GM18499 (cell line): ENCODE results near the gene MLXIP.

Experiments used
- ATAC-seq: cut with Tn5 transposase; IDR thresholded peaks from one replicate; pipeline ENCODE4 v1.9.1; 2021; ENCODE audit warnings: moderate number of reproducible peaks; ENCODE audit not compliant: insufficient read depth, unreplicated experiment

The MLXIP gene

DNA sequence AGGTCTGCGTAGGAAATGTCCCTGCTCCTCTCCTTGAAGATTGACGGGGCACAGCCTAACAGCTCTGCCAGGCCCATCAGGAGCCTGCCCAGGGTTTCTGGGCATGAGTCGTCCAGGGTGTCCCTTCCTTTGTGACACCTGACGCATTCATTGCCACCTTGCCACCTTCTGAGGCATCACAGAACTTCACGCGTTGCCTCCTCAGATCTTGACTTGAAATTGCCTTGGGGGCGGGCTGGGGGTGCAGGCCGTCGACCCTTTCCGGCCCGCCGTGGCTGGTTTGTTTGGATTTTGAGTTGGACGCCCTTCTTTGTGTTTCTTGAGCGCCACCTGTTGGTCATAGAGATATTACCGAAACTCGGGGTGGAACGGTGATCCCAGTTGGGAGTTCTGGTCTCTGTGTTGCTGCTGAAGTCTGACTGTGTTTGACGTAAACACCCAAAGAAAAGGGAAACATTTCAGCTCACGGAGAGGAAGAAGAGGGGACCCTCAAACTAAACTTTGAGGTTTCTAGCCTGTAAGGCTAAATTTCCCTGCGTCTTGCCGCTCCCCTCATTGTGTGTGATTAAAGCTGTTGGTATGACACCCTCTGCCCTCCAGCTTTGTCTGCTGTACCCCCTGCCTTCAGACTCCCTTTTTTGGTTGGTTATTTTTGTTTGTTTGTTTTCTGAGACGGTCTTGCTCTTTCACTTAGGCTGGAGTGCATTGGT lies 44.6 kb downstream of the MLXIP start:
- ATAC-seq: no peak

DNA sequence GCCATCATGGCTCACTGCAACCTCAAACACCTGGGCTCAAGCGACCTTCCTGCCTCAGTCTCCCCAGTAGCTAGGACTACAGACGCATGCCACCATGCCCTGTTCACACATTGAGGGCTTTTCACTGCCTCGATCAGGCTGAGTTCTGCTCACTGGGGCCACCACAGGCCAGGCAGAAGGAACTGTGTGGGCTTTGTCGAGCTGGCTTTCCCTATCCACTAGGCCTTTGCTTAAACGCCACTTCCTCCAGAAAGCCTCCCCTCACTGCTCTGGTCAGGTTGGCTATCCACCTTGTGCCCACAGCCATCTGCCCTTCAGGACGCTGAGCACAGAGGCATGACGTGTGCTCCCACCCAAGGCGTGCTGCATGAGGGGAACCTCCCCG lies 45.2 kb downstream of the MLXIP start:
- ATAC-seq: no peak

DNA sequence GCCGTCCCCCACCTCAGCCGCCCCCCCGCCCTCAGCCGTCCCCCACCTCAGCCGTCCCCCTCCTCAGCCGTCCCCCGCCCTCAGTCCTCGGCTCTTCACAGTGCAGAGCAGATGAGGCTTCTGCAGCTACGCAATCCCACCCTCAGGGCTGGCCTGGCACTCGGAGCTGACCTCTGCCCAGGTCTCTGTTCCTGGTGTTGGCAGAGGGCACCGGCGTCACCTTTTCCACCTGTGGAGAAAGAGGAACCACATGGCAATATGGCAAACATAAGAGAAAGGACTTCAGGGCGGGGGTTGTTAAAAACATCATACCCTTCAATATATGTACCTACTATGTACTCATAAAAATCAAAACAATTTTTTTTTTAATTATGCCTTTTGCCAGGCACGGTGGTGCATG lies 45.8 kb downstream of the MLXIP start:
- no peak for ATAC-seq

DNA sequence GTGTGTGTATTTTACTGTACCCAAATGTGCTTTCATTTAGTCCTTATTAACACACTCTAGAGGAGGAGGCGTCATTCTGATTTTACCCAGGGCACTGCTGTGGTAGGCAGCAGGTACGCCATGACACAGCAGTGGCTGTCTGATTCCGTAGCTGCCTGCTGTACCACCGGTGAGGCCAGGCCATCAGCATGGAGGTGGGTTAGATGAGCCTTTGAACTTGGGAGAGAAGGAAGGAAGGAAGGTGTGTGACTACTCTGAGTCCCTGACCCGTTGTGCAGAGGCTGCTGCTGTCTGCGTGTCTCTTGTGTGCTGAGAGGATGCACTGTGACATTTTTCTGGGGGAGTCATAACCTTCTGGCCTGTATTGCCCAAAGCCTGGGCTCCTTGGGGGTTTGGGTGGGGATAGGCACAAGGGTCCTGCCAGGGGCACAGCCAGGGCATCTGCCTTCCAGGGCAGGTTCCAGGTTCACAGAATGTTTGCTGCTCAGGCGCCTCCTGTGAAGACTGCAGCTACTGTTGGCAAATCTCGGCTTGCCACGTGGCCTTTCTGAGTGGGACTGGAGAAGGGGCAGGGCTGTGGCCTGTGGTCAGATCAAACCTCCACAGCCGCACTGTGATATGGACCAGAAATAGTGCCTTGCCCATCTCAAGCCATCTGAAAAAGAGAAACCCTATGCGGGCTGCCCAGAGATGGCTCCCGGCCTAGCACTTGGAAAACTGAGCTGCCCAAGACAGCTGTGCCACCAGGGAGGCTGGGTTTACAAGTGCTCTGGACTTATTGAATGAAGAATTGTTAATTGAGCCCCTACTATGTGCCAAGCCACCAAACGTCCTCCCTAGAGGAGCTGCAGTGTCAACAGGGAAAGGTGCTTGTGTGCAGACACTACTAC lies 47.1 kb downstream of the MLXIP start:
- no peak for ATAC-seq

DNA sequence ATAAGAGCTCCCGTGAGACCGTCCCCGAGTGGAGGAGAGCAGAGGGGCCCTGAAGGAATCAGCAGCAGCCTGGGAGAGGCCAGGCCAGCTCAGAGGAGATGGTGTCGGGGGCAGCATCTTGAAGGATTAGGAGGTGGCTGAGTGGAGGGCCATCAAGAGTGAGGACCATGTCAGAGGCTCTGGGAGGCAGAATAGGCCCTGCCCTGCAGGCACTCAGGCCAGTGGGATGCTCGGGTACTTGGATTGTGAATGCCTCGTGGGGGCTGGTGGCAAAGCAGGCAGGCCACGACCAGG lies 47.7 kb downstream of the MLXIP start:
- no peak for ATAC-seq

DNA sequence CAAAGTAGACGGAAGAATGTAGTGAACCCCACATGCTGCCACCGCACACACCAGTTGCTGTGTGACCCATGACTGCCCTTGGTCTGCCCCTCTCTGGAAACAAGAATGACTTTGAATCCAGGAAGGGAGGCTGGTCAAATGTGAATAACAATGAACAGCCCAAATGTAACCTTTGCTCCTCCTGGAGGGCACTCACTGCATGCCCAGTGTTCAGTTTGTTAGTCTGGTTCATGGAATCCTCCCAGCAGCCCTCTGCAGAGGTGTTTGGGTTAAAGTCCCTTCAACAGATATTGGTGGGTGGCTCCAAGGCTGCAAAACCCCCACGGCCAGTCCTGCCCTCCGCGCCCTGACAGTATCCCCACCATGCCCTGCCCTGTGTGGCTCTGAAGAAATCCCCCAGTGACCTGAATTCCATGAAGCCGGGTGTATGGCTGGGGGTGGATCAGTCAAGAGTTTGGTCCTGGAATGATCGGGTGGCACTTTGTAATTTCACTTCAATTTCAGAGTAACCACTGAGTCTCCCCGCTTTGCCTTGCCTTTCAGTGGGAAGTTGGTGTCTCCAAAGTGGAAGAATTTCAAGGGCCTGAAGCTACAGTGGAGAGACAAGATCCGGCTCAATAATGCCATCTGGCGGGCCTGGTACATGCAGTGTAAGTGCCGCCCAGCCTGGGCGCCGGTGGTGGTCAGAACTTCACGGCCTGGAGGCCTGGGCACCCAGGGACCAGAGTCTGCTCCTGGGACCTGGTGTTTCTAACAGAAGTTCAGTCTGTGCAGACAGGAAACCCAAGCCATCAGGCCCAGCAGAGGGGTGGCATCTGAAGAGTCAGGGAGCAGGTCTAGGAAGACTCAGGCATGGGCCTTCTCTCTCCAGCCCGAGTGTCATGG lies 48.4 kb downstream of the MLXIP start:
- no peak for ATAC-seq

DNA sequence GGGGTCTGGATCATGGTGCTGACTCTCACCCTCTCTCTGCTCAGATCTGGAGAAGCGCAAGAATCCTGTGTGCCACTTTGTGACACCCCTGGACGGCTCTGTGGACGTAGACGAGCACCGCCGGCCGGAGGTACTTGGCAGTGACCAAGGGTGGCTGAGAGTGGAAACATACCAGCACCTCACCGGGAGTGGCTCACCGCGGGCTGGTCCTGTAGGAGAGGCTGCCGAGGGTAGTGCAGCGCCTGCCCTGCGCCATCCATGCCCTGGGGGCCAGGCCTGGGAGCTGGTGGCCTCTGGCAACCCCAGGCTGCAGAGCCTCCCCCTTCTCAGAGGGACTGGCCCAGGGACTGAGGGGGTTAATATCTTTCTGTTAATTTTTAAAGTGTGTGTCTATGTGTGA lies 49.3 kb downstream of the MLXIP start:
- no peak for ATAC-seq

DNA sequence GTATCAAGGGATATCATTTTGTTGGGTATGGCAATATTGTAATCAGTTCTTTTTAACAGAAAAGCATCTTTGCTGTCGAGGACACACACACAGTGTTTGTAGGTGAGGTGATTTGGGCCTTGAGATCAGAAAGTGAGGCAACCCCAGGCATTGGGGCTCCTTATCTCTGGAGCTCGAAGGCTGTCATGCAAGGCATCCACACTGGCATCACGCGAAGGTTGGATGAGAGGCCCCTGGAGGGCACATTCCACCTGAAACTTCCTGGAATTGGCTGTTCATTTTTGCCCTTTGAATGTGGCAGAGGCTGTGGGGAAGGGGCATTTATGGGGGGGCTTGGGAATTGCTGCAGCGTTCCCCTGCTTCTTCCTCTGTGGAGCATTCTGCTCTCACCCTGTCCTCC lies 49.9 kb downstream of the MLXIP start:
- ATAC-seq: no peak

DNA sequence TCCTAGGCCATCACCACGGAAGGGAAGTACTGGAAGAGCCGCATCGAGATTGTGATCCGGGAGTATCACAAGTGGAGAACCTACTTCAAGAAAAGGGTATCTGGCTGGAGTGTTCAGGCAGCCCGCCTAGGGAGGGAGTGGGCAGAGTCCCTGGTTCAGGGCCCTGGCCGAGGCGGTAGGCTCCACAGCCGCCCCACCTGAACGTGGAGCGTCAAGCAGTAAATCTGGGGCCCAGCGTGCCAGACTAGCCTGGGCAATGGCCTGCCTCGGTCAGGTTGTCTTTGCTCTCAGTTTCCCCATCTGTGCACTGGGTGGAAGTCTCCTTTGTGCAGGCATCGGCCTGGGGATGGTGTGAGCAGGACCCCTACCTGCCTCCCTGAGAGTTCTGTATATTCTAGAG lies 50.6 kb downstream of the MLXIP start:
- ATAC-seq: no peak

DNA sequence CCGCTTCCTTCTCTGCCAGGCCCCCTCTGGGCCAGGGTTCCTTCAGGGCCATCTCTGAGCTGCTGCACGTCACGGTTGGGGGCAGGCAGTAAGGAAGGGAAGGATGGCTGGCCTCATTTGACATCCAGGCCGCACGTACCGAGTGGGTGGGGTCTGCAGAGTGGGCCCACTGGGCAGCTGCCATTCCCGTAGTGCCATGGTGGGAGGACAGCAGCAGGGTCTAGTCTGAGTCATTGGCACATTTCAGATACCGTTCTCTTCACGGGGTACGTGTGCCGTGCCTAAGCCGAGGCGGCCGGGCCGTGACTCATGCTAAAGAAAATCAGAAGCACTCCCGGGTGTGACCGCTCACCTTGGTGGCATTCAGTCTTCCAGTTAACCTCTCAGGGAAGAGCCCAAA lies 51.6 kb downstream of the MLXIP start:
- no peak for ATAC-seq

DNA sequence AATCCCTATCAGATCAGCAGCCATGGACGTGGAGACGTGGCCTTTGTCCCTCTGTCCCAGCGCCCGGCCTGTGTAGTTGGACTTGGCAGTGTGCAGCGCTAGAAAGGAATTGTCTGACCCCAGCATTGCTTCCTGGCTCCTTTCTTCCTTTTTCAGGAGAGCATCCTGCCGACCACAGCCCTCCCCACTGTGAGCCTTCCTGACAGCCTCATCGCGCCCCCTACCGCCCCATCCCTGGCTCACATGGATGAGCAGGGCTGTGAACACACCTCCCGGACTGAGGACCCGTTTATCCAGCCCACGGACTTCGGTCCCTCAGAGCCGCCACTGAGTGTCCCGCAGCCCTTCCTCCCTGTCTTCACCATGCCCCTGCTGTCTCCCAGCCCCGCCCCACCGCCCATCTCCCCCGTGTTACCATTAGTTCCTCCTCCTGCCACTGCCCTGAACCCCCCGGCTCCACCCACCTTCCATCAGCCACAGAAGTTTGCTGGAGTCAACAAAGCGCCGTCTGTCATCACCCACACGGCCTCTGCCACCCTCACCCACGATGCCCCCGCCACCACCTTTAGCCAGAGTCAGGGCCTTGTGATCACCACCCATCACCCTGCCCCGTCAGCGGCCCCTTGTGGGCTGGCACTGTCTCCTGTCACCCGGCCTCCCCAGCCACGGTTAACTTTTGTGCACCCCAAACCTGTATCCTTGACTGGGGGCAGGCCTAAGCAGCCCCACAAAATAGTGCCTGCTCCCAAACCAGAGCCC lies 54.8 kb downstream of the MLXIP start:
- ATAC-seq: no peak

DNA sequence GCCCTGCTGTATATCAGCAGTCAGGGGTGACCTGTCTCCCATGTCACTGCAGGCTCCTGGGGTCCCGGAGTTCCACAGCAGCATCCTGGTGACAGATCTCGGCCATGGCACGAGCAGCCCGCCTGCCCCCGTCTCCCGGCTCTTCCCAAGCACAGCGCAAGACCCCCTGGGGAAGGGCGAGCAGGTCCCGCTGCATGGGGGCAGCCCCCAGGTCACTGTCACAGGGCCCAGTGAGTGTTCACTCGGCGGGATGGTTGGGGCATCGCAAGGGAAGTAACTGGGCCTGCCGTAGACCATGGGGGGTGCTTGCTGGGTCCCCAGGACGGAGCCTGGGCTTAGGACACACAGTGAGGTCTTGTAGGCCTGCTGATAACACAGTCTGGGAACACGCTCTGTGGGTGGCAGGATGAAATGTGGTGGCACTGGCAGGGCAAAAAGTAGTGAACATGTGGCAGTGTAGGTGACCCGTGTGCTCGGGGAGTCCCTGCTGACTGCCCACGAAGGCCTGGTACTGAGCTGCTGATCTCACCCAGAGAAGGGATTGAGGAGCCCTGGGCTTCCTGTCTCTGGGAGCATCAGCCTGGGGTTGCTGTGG lies 57.0 kb downstream of the MLXIP start:
- ATAC-seq: no peak

DNA sequence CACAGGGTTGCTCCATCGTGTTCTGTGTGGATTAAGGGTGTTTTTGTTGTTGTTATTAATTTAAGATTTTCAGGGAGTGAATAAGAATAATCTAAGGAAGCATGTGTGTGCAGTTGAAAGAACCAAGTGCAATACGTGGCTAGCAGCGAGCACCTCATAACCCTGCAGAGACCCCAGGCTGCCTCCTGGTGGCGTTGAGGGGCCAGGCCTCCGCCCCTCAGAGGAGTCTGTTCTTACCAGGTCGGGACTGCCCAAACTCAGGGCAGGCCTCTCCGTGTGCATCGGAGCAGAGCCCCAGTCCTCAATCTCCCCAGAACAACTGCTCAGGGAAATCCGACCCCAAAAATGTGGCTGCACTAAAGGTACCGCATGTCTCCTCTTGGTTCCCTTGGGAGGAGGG lies 58.7 kb downstream of the MLXIP start:
- no peak for ATAC-seq

DNA sequence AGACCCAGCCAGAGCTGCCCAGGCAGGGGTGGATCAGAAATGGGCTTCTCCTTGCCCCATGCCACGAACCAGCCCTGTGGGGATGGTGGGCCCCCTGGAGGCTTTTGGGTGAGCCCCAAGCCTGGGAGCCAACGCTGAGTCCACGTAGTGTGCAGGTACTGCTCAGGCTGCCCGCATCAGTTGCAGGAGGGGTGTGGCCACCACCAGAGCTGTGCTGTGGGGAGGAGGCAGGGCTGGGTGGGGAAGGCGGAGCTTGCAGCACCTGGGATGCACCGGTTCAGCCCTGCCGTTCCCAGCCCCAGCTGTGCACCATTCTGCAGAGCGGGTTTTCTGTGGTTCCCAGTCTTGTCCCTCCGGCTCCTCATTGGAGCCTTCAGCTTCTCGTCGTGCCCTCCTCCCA lies 59.1 kb downstream of the MLXIP start:
- no peak for ATAC-seq

DNA sequence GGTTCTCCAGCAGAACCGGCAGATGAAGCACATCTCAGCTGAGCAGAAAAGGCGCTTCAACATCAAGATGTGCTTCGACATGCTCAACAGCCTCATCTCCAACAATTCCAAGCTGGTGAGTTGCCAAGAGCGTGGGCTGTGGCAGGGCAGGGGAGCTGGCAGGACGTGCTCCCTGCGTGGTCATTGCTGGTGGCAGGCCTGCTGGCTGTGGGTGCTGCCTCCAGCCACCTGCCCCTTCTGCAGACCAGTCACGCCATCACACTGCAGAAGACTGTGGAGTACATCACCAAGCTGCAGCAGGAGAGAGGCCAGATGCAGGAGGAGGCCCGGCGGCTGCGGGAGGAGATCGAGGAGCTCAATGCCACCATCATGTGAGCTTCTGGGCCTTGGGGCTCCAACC lies 59.6 kb downstream of the MLXIP start:
- ATAC-seq: no peak

DNA sequence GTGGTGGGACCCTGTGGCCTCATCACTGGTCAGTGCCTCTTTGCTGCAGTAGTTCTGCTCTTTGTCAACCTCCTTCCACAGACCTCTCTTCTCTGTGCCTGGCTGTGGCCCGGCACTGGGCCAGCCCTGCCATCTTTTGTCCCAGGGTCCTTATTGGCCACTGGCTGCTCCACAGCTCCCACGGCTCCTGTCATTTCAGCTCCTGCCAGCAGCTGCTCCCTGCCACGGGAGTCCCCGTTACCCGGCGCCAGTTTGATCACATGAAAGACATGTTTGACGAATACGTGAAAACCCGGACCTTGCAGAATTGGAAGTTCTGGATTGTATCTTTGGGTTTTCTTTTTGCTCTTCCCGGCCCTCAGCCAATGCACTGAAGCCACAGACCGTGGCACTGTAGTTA lies 60.1 kb downstream of the MLXIP start:
- ATAC-seq: no peak

DNA sequence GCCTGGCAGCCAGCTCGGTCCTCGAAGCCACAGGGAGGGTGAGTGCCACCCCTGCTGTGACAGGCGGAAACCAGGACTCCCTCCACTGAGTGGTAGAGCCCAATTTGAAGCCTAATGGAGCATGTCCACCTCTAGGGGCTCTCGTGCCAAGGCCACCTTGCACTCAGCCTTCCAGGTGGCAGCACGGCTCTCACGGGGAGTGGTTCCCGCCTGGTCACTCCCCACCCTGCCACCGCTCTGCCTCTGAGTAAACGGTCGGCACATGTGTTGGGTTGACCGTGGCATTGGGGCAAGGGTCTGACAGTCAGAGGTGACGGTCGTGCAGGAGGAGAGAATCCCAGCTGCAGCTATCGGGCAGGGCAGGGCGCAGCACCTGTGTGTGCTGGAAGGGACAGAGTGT lies 60.7 kb downstream of the MLXIP start:
- no peak for ATAC-seq

DNA sequence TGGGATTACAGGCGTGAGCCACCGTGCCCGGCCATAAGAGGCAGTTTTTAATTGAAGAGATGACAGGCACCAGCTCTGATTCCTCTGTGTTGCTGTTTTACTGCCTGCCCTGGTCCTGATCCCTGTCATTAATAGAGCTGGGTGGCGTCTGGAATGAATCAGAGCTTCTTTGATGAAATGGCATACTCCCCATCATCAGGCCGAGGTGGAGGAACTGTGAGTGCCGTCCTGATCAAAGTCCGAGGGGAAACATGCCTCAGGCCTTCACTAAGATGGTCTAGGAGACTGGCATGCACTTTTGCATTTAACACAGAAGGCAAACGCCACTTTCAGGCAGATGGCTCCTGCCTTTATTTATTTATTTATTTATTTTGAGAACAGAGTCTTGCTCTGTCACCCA lies 61.4 kb downstream of the MLXIP start:
- no peak for ATAC-seq

DNA sequence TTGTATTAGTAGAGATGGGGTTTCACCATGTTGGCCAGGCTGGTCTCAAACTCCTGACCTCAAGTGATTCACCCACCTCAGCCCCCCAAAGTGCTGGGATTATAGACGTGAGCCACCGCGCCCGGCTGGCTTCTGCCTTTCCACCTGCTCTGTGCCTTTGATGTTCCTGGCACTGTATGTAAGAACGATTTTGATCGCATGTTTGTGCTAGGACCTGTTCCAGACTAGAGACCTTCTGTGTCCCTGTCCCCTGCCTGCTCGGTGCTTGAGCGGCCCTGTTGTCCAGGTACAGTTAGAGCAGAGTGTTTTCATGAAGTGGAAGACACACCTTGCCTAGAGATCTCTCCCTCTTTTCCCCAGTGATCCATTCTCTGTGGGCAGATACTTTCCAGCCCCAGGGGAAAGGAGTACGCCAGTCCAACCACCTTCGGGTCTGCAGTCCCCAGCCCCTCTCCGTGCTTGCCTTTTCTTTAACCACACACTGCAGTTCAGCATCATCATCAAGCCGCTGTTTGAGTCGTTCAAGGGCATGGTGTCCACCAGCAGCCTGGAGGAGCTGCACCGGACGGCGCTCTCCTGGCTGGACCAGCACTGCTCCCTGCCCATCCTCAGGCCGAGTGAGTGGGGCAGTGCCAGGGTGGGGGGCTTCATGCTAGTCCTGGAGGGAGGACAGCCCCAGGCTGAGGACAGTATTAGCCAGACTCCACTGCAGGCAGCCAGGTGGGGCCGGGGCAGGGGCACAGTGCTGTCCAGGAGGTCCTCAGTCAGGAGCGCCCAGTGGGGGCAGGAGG lies 62.1 kb downstream of the MLXIP start:
- no peak for ATAC-seq
